DOHH2 (cell line): Measurements from ENCODE around the gene NPHP3.

ENCODE experiments used
- CTCF ChIP-seq: fragments of 200-600 bp; sonication (generic); IDR thresholded peaks from one replicate; pipeline ENCODE4 v1.5.1; 2014; ENCODE audit warnings: antibody characterized with exemption, mild to moderate bottlenecking, low read depth, low read length; ENCODE audit not compliant: poor library complexity, severe bottlenecking
- EZH2phosphoT487 ChIP-seq: fragments of 200-600 bp; sonication (generic); IDR thresholded peaks from 2 replicates; pipeline ENCODE4 v1.6.1; 2017; ENCODE audit warnings: borderline replicate concordance, mild to moderate bottlenecking, antibody characterized with exemption, low read length, moderate library complexity, mixed read lengths

GRCh38 chr3:132669256-132669777, 52.9 kb downstream of the NPHP3 start:
- no peak for TF ChIP-seq CTCF
- no peak for TF ChIP-seq EZH2phosphoT487
